Mesenchymal stem cell (in vitro differentiated cells and primary cell): ENCODE data around the gene HNMT.

Source experiments
- DNase-seq: peaks from one replicate; pipeline ENCODE4 v3.0.0-alpha.2; 2013
- H2AFZ ChIP-seq: one replicate; pipeline ENCODE4 v1.6.1; 2013; ENCODE audit warnings: low read depth, mild to moderate bottlenecking, control low read depth, inconsistent platforms, low read length, moderate library complexity
- H2AK5ac ChIP-seq: 2 replicates; pipeline ENCODE4 v1.6.1; 2013; ENCODE audit warnings: low read length, moderate library complexity, mild to moderate bottlenecking, inconsistent platforms; ENCODE audit not compliant: severe bottlenecking
- H2BK120ac ChIP-seq: one replicate; pipeline ENCODE4 v1.6.1; 2013; ENCODE audit warnings: low read depth, mild to moderate bottlenecking, inconsistent platforms, low read length, moderate library complexity
- H2BK12ac ChIP-seq, 2 experiments: one replicate each; pipeline ENCODE4 v1.6.1; 2013; ENCODE audit warnings: inconsistent platforms in 2 of 2, low read length in 2 of 2, mild to moderate bottlenecking in 2 of 2, moderate library complexity in 2 of 2, control low read depth in 1 of 2
- H2BK15ac ChIP-seq: one replicate; pipeline ENCODE4 v1.6.1; 2013; ENCODE audit warnings: mild to moderate bottlenecking, low read depth, inconsistent platforms; ENCODE audit not compliant: poor library complexity, severe bottlenecking
- H2BK5ac ChIP-seq: 2 replicates; pipeline ENCODE4 v1.6.1; 2013; ENCODE audit warnings: low read depth, mild to moderate bottlenecking, low read length, control low read depth, inconsistent platforms; ENCODE audit not compliant: poor library complexity, severe bottlenecking
- H3K14ac ChIP-seq, 2 experiments: one replicate each; pipeline ENCODE4 v1.6.1; 2013; ENCODE audit warnings: inconsistent platforms in 2 of 2, low read length in 2 of 2, control low read depth in 1 of 2, mild to moderate bottlenecking in 1 of 2, moderate library complexity in 1 of 2
- H3K18ac ChIP-seq, 2 experiments: one replicate each; pipeline ENCODE4 v1.6.1; 2013; ENCODE audit warnings: inconsistent platforms in 2 of 2, low read length in 2 of 2, control low read depth in 1 of 2, low read depth in 1 of 2, mild to moderate bottlenecking in 1 of 2
- H3K23ac ChIP-seq, 2 experiments: one replicate each; pipeline ENCODE4 v1.6.1; 2013; ENCODE audit warnings: inconsistent platforms in 2 of 2, low read length in 2 of 2, mild to moderate bottlenecking in 2 of 2, moderate library complexity in 2 of 2, control low read depth in 1 of 2
- H3K27ac ChIP-seq: 2 replicates; pipeline ENCODE4 v1.5.1; 2013; ENCODE audit warnings: mild to moderate bottlenecking, moderate library complexity, low read length, control low read depth, inconsistent platforms; ENCODE audit not compliant: poor library complexity, severe bottlenecking
- H3K27me3 ChIP-seq, 2 experiments: 2 replicates each; pipeline versions ENCODE4 v1.6.1 to v1.7.0; 2013; ENCODE audit warnings: low read length in 2 of 2, mild to moderate bottlenecking in 2 of 2, moderate library complexity in 2 of 2, control low read depth in 1 of 2, inconsistent platforms in 1 of 2; ENCODE audit not compliant: control insufficient read depth in 1 of 2, insufficient read depth in 1 of 2
- H3K36me3 ChIP-seq, 2 experiments: 2 replicates each; pipeline versions ENCODE4 v1.6.1 to v1.7.0; 2013; ENCODE audit warnings: low read length in 2 of 2, control low read depth in 1 of 2, inconsistent platforms in 1 of 2, low read depth in 1 of 2, mild to moderate bottlenecking in 1 of 2; ENCODE audit not compliant: insufficient read depth in 2 of 2, control insufficient read depth in 1 of 2
- H3K4ac ChIP-seq, 2 experiments: one replicate each; pipeline ENCODE4 v1.6.1; 2013; ENCODE audit warnings: inconsistent platforms in 2 of 2, low read length in 2 of 2, mild to moderate bottlenecking in 2 of 2, moderate library complexity in 2 of 2, control low read depth in 1 of 2, low read depth in 1 of 2
- H3K4me1 ChIP-seq: 2 replicates; pipeline ENCODE4 v1.6.1; 2013; ENCODE audit warnings: low read depth, low read length, control low read depth; ENCODE audit not compliant: control insufficient read depth, insufficient read depth
- H3K4me2 ChIP-seq: 2 replicates; pipeline ENCODE4 v1.6.1; 2013; ENCODE audit warnings: low read length, mild to moderate bottlenecking, inconsistent platforms; ENCODE audit not compliant: poor library complexity, severe bottlenecking
- H3K4me3 ChIP-seq, 2 experiments: 2 replicates each; pipeline versions ENCODE4 v1.5.1 to v1.7.0; 2013; ENCODE audit warnings: low read length in 2 of 2, mild to moderate bottlenecking in 2 of 2, control low read depth in 1 of 2, low read depth in 1 of 2; ENCODE audit not compliant: insufficient read depth in 1 of 2
- H3K79me1 ChIP-seq: replicated peaks from 2 replicates; pipeline ENCODE4 v1.6.1; 2013; ENCODE audit warnings: mild to moderate bottlenecking, control low read depth, low read length, inconsistent platforms; ENCODE audit not compliant: poor library complexity, severe bottlenecking
- H3K9ac ChIP-seq: 2 replicates; pipeline ENCODE4 v1.7.0; 2013; ENCODE audit warnings: mild to moderate bottlenecking, low read length, moderate library complexity
- H3K9me3 ChIP-seq: 2 replicates; pipeline ENCODE4 v1.7.0; 2013; ENCODE audit warnings: mild to moderate bottlenecking, low read length; ENCODE audit not compliant: control insufficient read depth
- H4K8ac ChIP-seq: one replicate; pipeline ENCODE4 v1.6.1; 2013; ENCODE audit warnings: inconsistent platforms, mild to moderate bottlenecking, low read length, moderate library complexity
- H4K91ac ChIP-seq: one replicate; pipeline ENCODE4 v1.6.1; 2013; ENCODE audit warnings: mild to moderate bottlenecking, low read length, inconsistent platforms
- WGBS: methylation state at CpG from one replicate; pipeline ENCODE4 v1.1.7; 2013; ENCODE audit warnings: mixed read lengths; 5-methylcytosine and 5-hydroxymethylcytosine counted together

The HNMT gene

DNA sequence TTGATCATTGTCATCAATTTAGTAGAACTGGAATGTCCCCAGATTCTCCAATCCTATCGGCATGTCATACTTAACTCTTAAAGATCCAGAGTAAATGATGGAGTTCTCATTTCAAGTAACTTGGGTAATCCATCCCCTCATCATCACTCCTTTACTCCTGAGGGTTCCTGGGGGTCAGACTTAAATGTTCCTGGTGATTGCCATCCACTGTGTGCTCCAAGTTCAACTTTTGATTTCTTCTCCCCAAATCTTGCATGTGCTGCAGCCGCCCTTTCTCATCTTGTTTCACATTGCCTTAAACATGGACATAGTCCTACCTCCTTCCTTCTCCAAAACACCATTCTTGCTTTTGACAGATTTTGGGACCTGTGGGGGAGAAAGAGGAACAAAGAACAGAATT is 43.2 kb downstream of the HNMT start:
- Histone ChIP-seq H3K79me1 (no peaks in the 10 kb centered on the region), H2AK5ac (no peak overlapping the region), H3K36me3 (peaks cover 0 to 68% of the 10 kb centered on the region in 2 experiments), H3K9me3 (no peaks in the 10 kb centered on the region), H3K9ac (no peak overlapping the region), H3K4me2 (no peak overlapping the region), H4K8ac (no peak overlapping the region), H2AFZ (no peak overlapping the region), H3K14ac (no peak overlapping the region), H3K23ac (no peak overlapping the region), H2BK5ac (no peak overlapping the region), H4K91ac (no peak overlapping the region), H3K4me1 (no peaks in the 10 kb centered on the region), H2BK15ac (no peak overlapping the region), H2BK120ac (no peak overlapping the region), H3K27ac (no peak overlapping the region), H3K27me3 (no peaks in the 10 kb centered on the region), H2BK12ac (no peak overlapping the region), H3K18ac (no peak overlapping the region), H3K4me3 (no peak overlapping the region), H3K4ac (no peak overlapping the region)
- 100% methylated on average over 1 of the region's 2 CpGs for WGBS
- no peak for DNase-seq

DNA sequence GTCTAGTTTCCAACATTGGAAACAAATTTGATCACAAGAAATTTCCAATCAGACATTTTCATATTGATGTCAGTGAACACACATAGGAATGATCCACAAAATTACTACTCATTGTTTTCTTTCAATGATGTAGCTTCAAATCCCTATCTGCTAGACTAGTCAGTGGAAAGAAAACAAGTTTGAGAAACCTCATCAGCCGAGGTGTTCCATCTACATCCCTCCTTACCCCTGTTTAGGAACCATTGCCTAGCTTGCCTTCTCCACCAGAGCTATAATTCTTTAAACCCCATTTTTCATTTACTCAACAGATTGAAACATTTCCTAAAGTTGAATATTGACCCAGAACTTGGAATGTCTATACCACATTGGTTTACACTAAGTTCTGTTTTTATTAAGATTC is 45.3 kb downstream of the HNMT start:
- Histone ChIP-seq H2AFZ (no peak overlapping the region), H3K4ac (no peak overlapping the region)

DNA sequence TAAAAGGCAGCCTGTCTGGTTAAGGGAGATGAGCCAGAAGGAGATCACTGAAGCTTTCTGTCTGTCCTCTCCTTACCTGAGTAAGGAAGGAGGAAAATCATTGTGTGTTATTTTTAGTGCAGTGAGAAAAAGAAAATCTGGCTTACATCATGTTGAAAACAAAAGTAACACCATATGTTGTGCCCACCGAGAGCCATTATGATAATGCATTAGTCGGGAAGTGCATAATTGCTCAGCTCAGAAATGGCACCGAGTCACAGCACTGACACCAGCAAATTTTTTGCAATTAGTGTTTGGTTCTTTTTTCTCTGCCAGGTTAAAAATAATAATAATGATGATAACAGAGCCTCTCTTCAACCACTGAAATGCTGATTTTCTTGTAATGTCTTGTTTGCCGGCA is 46.6 kb downstream of the HNMT start:
- Histone ChIP-seq H2BK120ac (no peak overlapping the region), H2AK5ac (no peak overlapping the region), H3K4me3 (no peak overlapping the region)

More for the DNA sequence above, 45.3 kb downstream of the HNMT start:
- no peak overlapping the region for H3K14ac ChIP-seq
- H3K36me3 ChIP-seq = peaks cover 0 to 67% of the 10 kb centered on the region in 2 experiments
- H2AK5ac ChIP-seq = no peak overlapping the region
- no peak overlapping the region for H4K8ac ChIP-seq
- no peaks in the 10 kb centered on the region for H3K4me1 ChIP-seq
- H3K9ac ChIP-seq = no peak overlapping the region
- no peak overlapping the region for H3K18ac ChIP-seq
- H2BK15ac ChIP-seq = no peak overlapping the region
- no peak overlapping the region for H3K4me2 ChIP-seq
- DNase-seq = no peak
- H2BK5ac ChIP-seq = no peak overlapping the region
- H3K79me1 ChIP-seq = no peaks in the 10 kb centered on the region
- H3K27ac ChIP-seq = no peak overlapping the region
- 88% methylated on average over 1 of the region's 1 CpG for WGBS
- H3K23ac ChIP-seq = no peak overlapping the region
- H2BK12ac ChIP-seq = no peak overlapping the region
- no peak overlapping the region for H3K4me3 ChIP-seq
- no peak overlapping the region for H2BK120ac ChIP-seq
- H3K9me3 ChIP-seq = no peaks in the 10 kb centered on the region
- no peaks in the 10 kb centered on the region for H3K27me3 ChIP-seq
- H4K91ac ChIP-seq = no peak overlapping the region

DNA sequence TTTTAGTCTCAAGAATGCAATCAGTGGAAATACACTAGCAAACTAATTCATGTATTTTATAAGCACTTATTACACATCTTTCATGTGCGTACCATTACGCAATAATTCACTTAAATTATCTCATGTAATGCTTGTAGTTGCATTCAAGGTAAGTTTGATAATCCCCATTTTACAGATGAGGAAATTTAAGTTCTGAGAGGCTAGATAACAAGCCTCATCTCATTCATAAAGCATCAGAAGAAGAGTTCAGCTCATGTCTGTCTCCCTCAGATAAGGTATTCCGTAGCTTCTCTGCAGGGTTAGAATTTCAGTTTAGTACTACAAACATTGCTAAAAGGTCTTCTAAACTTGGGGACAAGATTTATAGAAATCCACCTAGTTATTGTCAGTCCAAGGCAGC is 47.8 kb downstream of the HNMT start:
- H3K9me3 ChIP-seq = no peaks in the 10 kb centered on the region

More for the DNA sequence above, 46.6 kb downstream of the HNMT start:
- no peaks in the 10 kb centered on the region for H3K9me3 ChIP-seq
- no peak overlapping the region for H2BK12ac ChIP-seq
- H3K79me1 ChIP-seq = no peaks in the 10 kb centered on the region
- no peak overlapping the region for H3K14ac ChIP-seq
- no peak overlapping the region for H3K18ac ChIP-seq
- DNase-seq = no peak
- H2BK15ac ChIP-seq = no peak overlapping the region
- no peak overlapping the region for H2AFZ ChIP-seq
- 93% methylated on average over 4 of the region's 4 CpGs for WGBS
- no peak overlapping the region for H3K27ac ChIP-seq
- H3K9ac ChIP-seq = no peak overlapping the region
- no peak overlapping the region for H4K91ac ChIP-seq
- no peak overlapping the region for H3K4me2 ChIP-seq
- H3K4ac ChIP-seq = no peak overlapping the region
- no peak overlapping the region for H4K8ac ChIP-seq
- H3K23ac ChIP-seq = no peak overlapping the region
- H3K27me3 ChIP-seq = no peaks in the 10 kb centered on the region
- H3K4me1 ChIP-seq = no peaks in the 10 kb centered on the region
- H3K36me3 ChIP-seq = peaks cover 0 to 60% of the 10 kb centered on the region in 2 experiments
- no peak overlapping the region for H2BK5ac ChIP-seq

More for the DNA sequence above, 47.8 kb downstream of the HNMT start:
- Histone ChIP-seq H3K36me3 (peaks cover 0 to 48% of the 10 kb centered on the region in 2 experiments), H4K91ac (no peak overlapping the region), H3K23ac (no peak overlapping the region), H3K27me3 (no peaks in the 10 kb centered on the region), H2AK5ac (no peak overlapping the region), H3K79me1 (no peaks in the 10 kb centered on the region), H3K9ac (no peak overlapping the region), H4K8ac (no peak overlapping the region), H2BK15ac (no peak overlapping the region), H2BK5ac (no peak overlapping the region), H2AFZ (no peak overlapping the region), H3K4me2 (no peak overlapping the region), H3K27ac (no peak overlapping the region), H3K4me1 (no peaks in the 10 kb centered on the region), H3K4me3 (no peak overlapping the region), H3K4ac (no peak overlapping the region), H3K18ac (no peak overlapping the region), H3K14ac (no peak overlapping the region), H2BK120ac (no peak overlapping the region), H2BK12ac (no peak overlapping the region)
- WGBS = no CpG with 5 or more reads among the region's 3 CpGs
- DNase-seq = no peak
